ENCODE data around the gene VAMP8.
"Not testable (repeated sequence)": the region's sequence is repeated elsewhere in the genome, so short reads cannot be mapped to it uniquely, and the experiment has no call there.

The VAMP8 gene

DNA sequence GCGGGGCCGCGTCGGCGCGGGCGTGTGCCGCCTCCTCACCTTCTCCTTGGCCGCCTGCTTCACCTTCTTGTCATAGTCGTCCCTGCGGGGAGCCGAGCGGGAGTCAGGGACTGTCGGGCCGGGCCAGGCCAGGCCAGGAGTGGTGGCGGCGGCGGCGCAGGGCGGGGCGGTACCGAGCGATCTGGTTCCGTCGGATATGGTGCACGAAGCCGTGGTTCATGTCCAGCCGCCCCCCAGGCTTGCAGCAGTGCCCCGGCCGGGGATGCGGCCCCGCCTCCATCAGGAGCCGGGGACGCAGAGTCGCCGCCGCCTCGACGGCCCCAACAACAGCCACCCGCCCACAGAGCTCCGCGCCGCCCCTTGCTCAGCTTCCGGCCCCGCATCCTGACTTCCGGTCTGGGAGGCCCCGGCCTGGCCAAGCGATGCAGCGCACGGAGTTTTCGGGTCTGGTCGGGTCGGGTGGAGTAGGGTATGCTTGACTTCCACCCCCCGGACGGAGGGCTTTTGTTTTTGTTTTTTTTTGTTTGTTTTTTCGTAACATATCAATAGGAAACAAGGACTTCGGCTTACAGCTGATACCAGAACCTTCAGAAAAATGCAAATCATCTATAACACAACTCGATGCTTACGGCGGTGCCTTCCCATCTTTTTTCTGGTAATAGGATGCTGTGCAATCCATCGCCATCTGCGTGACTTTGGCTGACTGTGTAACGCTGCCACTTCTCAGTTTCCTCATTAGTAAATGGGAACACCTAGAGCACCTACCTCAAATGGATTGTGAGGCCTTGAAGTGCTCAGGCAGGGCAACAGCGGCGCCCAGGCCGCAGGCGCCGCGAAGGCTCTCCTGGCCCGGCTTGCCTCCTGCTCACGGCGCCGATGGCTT, 34.6 kb downstream of the VAMP8 start, which contains the start of gene C2orf68:
Gene C2orf68 (minus strand): TSS at position 362 of the 883 bp plus-strand sequence. CDS start 82 bp downstream, at position 280.
- TF ChIP-seq CSDC2 (CRISPR knock-in tag; IDR thresholded peaks at IDR 0.05): 0 out of 2 replicates have a peak, but pooled peaks have one; percentile 6
- TF ChIP-seq ZFP3 (CRISPR knock-in tag; IDR thresholded peaks at IDR 0.05): no peak
- peak; percentile 87 for ATAC-seq

- no peak for TF ChIP-seq PPARA (CRISPR knock-in tag; IDR thresholded peaks at IDR 0.05; ENCODE audit: borderline replicate concordance)
- no peak for TF ChIP-seq ZNF565 (CRISPR knock-in tag; conservative IDR thresholded peaks at IDR 0.05; ENCODE audit: low read depth)
- no peak for TF ChIP-seq ZNF70 (CRISPR knock-in tag; IDR thresholded peaks at IDR 0.05)
- no peak for TF ChIP-seq ZC3H10 (CRISPR knock-in tag; IDR thresholded peaks at IDR 0.05)
- no peak for TF ChIP-seq TOX (CRISPR knock-in tag; IDR thresholded peaks at IDR 0.05; ENCODE audit: borderline replicate concordance)
- TF ChIP-seq ZFP3 (CRISPR knock-in tag; IDR thresholded peaks at IDR 0.05): no peak
- no peak for TF ChIP-seq POU6F1 (CRISPR knock-in tag; IDR thresholded peaks at IDR 0.05; ENCODE audit: borderline replicate concordance, low read depth)
- TF ChIP-seq CSDC2 (CRISPR knock-in tag; IDR thresholded peaks at IDR 0.05): no peak
- no peak for TF ChIP-seq CREB5 (CRISPR knock-in tag; IDR thresholded peaks at IDR 0.05; ENCODE audit: low read depth)
- no peak for TF ChIP-seq TCF4 (CRISPR knock-in tag; IDR thresholded peaks at IDR 0.05; ENCODE audit: borderline replicate concordance)
- no peak for TF ChIP-seq ISL1 (CRISPR knock-in tag; IDR thresholded peaks at IDR 0.05)
- no peak for TF ChIP-seq BACH2 (CRISPR knock-in tag; IDR thresholded peaks at IDR 0.05; ENCODE audit: borderline replicate concordance)
- TF ChIP-seq SNAI2 (CRISPR knock-in tag; IDR thresholded peaks at IDR 0.05): no peak
- no peak for ATAC-seq
Measured at GRCh38 chr2:85613717-85614515, 36.5 kb downstream of the VAMP8 start.

GRCh38 chr2:85614757-85615156, 37.4 kb downstream of the VAMP8 start:
- ATAC-seq: not testable (repeated sequence)

DNA sequence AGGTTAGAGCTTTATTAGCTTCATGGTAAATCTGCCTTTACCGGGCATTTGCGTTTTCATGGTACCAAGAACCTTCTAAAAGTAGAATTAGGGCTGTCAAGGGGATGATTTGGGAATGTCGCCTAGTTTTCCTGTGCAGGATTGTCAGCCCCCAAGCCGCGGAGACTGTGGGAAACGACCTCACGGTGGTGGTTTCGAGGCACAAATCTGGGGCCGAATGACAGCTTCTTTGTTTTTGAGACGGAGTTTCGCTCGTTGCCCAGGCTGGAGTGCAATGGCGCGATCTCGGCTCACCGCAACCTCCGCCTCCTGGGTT, 38.0 kb downstream of the VAMP8 start:
- ATAC-seq: no peak
- TF ChIP-seq ZNF565 (CRISPR knock-in tag; conservative IDR thresholded peaks at IDR 0.05; ENCODE audit: low read depth) (no peak), ARNTL (CRISPR knock-in tag; IDR thresholded peaks at IDR 0.05; ENCODE audit: borderline replicate concordance, low read depth) (no peak), ZFP3 (CRISPR knock-in tag; IDR thresholded peaks at IDR 0.05) (no peak)

DNA sequence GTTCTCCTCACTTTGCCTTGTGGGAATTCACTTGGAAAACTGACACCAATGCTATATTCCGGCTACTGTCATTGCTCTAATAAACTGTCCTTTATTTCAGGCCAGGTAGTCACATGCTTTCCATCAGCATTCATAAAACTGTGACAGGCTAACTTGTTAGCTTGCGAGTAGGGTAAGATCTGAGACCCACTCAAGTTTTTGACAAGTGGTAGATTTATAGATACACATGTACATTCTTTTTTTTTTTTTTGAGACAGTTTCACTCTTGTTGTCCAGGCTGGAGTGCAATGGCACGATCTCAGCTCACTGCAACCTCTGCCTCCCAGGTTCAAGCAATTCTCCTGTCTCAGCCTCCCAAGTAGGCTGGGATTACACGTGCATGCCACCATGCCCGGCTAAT, 40.3 kb downstream of the VAMP8 start:
- ATAC-seq: not testable (repeated sequence)

- ATAC-seq: no peak
- TF ChIP-seq SNAI2 (CRISPR knock-in tag; IDR thresholded peaks at IDR 0.05): no peak
- no peak for TF ChIP-seq PATZ1 (CRISPR knock-in tag; IDR thresholded peaks at IDR 0.05; ENCODE audit: borderline replicate concordance)
Measured at GRCh38 chr2:85619617-85620016, 42.2 kb downstream of the VAMP8 start.

DNA sequence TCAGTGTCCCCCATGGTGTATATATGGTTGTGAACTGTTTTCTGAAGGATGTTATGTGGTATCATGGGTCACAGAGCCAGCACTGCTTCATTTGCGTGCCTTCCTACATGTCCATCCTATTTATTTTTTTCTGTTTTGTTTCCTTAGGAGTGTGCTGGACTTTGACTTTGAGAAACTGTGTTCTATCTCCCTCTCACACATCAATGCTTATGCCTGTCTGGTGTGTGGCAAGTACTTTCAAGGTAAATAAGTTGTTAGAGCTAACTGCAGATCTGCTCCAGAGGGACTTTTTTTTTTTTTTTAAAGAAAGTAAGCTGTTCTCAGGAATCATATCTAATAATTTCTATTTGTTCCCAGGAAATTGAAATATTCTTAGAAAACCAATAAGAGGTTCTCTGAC, 44.0 kb downstream of the VAMP8 start:
- no peak for ATAC-seq
- TF ChIP-seq TOX (CRISPR knock-in tag; IDR thresholded peaks at IDR 0.05; ENCODE audit: borderline replicate concordance) (no peak), SNAI2 (CRISPR knock-in tag; IDR thresholded peaks at IDR 0.05) (no peak), ZC3H10 (CRISPR knock-in tag; IDR thresholded peaks at IDR 0.05) (no peak)

Measured in SK-N-SH treated with all-trans-retinoic acid at 6 μM for 48 hours (cell line).